C4-2B (cell line): Measurements from ENCODE around the gene DKK3.

Experiments used
- CTCF ChIP-seq: fragments of 450-650 bp; conservative IDR thresholded peaks from 2 replicates; pipeline ENCODE4 v1.5.1; 2017; ENCODE audit warnings: mild to moderate bottlenecking
- ZFX ChIP-seq: fragments of 450-650 bp; IDR thresholded peaks from 2 replicates; pipeline ENCODE4 v1.6.1; 2017

- TF ChIP-seq CTCF (no peak), ZFX (no peak)
Observed at GRCh38 chr11:11946878-11947277, 61.5 kb downstream of the DKK3 start.
